GM10266 (cell line): ENCODE data around the gene MTMR10.

ENCODE experiments used
- DNase-seq: peaks from one replicate; pipeline ENCODE4 v3.0.0; 2012; ENCODE audit errors: extremely low spot score
- TF ChIP-seq, protein P1 (sequence below): IDR thresholded peaks from 2 replicates; pipeline ENCODE4 v1.5.1; 2012; ENCODE audit warnings: mild to moderate bottlenecking, low read depth; ENCODE audit not compliant: control insufficient read depth, insufficient read depth; ENCODE audit errors: missing control alignments

MTMR10 gene

GRCh38 chr15:30997270-30997669 is 5.8 kb upstream of the MTMR10 start:
- DNase-seq: no peak
- TF ChIP-seq, protein P1, sequence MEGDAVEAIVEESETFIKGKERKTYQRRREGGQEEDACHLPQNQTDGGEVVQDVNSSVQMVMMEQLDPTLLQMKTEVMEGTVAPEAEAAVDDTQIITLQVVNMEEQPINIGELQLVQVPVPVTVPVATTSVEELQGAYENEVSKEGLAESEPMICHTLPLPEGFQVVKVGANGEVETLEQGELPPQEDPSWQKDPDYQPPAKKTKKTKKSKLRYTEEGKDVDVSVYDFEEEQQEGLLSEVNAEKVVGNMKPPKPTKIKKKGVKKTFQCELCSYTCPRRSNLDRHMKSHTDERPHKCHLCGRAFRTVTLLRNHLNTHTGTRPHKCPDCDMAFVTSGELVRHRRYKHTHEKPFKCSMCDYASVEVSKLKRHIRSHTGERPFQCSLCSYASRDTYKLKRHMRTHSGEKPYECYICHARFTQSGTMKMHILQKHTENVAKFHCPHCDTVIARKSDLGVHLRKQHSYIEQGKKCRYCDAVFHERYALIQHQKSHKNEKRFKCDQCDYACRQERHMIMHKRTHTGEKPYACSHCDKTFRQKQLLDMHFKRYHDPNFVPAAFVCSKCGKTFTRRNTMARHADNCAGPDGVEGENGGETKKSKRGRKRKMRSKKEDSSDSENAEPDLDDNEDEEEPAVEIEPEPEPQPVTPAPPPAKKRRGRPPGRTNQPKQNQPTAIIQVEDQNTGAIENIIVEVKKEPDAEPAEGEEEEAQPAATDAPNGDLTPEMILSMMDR: no peak

DNA sequence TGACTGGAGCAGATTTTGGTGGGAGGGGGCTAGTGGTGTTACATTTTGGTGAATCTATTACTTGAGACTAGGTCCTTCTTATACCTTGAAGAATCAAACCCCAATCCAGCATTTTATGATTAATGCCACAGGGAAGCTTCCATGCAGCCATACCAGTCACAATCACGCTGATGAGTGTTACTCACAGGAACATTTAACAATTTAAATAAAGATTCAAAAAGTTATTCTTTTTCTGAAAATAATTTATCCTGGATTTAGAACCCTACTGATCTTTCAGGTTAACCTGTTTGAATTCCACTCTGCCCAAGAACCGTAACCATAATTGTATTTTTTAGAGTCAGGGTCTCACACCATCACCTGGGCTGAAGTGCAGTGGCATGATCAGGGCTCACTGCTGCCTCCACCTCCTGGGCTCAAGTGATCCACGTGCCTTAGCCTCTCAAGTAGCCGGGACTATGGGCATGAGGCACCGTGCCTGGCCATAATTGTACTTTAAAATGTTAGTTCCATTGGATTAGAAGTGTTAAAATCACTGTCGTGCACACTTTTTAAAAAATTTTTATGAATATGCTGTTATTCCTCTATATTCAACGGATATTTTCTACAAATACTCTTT is 929 bp upstream of the MTMR10 start:
- DNase-seq: no peak
- TF ChIP-seq, protein P1: no peak

- no peak for DNase-seq
- TF ChIP-seq, protein P1: no peak
Measured at GRCh38 chr15:30990446-30991254, 778 bp downstream of the MTMR10 start.

GRCh38 chr15:30990036-30990435 is 1.4 kb downstream of the MTMR10 start:
- DNase-seq: no peak
- TF ChIP-seq, protein P1: no peak

GRCh38 chr15:30985081-30985531 is 6.3 kb downstream of the MTMR10 start:
- TF ChIP-seq, protein P1: no peak
- no peak for DNase-seq

- DNase-seq: no peak
Measured at GRCh38 chr15:30984542-30984941, 6.9 kb downstream of the MTMR10 start.

More at GRCh38 chr15:30984542-30984941, 6.9 kb downstream of the MTMR10 start:
- TF ChIP-seq, protein P1: no peak
